GM18502 (cell line): Measurements from ENCODE around the gene CCPG1.

Source experiments
- ATAC-seq: cut with Tn5 transposase; IDR thresholded peaks from one replicate; pipeline ENCODE4 v1.9.1; 2021; ENCODE audit warnings: mild to moderate bottlenecking; ENCODE audit not compliant: unreplicated experiment, poor library complexity

Gene CCPG1

DNA sequence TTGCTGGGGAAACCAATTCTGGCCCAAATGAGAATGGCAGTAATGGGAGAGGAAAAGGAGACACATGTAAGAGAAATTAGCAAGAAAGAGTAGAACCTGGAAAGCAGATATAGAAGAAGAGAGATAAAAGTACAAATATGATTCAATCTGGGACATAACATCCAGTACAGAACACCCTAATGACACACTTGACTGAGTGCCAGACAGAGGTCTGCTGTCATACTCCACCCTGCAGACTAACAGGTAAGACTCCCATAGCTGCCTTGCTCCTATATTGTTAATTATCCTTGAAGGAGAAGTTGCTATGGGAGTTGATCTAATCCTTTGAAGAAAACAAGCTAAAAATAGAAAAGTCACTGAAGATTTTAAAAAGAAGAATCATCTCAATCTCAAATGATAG lies 21.1 kb downstream of the CCPG1 start:
- ATAC-seq, result no peak

DNA sequence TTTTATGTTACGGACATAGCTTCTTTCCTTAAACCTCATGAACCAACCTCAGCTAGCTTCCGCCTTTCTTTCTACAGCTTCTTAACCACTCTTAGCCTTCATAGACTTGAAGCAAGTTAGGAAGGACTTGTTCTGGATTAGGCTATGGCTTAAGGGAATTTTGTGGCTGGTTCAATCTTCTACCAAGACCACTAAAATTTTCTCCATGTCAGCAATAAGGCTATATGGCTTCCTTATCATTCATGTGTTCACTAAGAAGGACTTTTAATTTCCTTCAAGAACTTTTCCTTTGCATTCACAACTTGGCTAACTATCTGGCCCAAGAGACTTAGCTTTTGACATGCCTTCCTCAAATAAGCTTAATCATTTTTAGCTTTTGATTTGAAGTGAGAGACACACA lies 24.5 kb downstream of the CCPG1 start:
- no peak for ATAC-seq

- no peak for ATAC-seq
Observed at GRCh38 chr15:55381595-55381994, 26.6 kb downstream of the CCPG1 start.

- no peak for ATAC-seq
Observed at GRCh38 chr15:55379095-55379494, 29.1 kb downstream of the CCPG1 start.

GRCh38 chr15:55372701-55373440 lies 35.3 kb downstream of the CCPG1 start:
- ATAC-seq, result peak; percentile 49

DNA sequence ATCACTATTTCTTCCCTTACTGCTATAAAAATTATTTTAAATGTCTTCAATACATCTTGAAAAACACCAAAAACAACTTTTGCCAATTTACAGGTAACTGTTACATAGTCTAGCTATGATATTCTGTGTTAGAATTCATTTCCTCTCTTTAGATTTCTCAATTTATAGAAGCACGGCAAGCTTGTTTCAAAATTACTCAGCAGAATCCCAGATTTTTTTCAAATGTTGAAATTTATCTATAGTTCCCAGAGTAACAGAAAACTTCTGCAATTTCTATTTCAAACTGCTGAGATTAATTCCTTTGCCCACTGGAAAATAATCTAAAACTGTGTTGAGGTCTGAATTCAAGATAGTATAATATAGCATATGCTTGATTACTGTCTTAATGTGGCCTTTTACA lies 41.2 kb downstream of the CCPG1 start:
- no peak for ATAC-seq

DNA sequence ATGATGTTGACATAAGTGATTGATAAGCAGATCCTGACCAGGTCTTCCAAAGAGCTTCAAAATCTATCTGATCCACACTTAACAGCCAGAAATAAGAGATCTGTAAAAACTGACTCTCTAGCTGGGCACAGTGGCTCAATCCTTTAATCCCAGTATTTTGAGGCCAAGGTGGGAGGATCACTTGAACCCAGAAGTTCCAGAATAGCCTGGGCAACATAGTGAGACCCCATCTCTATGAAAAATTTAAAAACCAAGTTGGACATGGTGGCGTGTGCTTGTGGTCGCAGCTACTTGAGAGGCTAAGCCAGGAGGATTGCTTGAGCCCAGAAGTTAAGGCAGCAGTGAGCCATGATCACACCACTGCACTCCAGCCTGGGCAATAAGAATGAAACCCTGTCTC lies 45.5 kb downstream of the CCPG1 start:
- no peak for ATAC-seq

- ATAC-seq, result no peak
Observed at GRCh38 chr15:55361048-55361447, 47.1 kb downstream of the CCPG1 start.

DNA sequence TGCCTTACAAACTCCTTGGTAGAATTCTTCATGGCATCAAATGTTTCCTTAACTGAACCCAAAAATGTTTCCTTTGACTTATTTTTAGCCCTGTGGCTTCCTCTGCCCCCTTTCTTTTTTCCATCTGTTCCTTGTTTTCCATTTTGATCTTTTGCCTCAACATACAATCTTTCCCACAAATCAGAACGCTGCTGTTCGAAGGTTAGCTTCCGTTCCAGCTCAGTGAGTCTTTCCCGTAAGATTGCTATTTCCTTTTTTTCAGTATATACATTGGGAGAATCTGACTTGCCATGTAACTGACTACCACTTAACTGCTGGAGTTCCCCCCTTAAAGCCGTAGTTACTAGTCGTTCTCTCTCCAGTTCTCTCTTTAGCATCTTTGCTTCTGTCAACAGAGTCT lies 47.9 kb downstream of the CCPG1 start:
- no peak for ATAC-seq

DNA sequence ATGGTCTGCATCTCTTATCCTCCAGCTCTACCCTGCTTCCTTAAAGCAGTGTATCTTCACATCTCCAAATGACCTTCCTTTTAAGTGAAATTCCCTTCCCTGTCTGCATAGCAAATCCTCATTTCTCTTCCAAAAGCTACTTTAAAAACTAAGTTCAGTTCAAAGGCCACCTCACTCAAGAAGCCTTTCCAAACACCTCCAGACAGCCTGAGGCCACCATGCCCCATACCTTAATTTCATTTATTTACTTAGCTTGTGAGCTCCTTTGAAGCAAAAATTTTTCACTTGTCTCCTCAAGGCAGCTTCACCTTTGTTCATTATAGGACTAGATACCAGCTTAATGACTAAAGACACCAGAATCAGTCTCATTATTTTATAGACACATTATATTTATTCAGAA lies 49.7 kb downstream of the CCPG1 start:
- no peak for ATAC-seq

GRCh38 chr15:55357774-55358173 lies 50.4 kb downstream of the CCPG1 start:
- ATAC-seq, result no peak

GRCh38 chr15:55356985-55357585 lies 51.1 kb downstream of the CCPG1 start:
- ATAC-seq, result no peak

DNA sequence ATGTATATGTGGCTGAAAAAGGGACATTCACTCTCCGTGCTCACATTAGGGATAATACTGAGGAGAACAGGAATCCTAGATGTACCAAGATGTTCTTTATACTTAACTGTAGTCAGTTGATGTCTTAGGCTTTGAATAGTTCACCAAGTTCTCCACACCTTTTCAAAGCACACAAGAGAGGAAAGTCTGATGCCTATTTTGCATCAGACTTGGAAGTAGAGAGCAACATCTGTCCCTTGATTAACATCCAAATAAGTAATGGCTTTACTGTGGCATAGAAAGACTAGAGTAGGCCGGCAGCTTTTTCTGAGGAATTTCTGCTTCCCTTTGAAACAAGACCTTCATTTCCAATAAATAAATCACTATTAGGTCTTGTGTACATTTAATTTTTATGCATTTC lies 55.1 kb downstream of the CCPG1 start:
- ATAC-seq, result no peak

- ATAC-seq, result no peak
Observed at GRCh38 chr15:55349282-55349681, 58.9 kb downstream of the CCPG1 start.

DNA sequence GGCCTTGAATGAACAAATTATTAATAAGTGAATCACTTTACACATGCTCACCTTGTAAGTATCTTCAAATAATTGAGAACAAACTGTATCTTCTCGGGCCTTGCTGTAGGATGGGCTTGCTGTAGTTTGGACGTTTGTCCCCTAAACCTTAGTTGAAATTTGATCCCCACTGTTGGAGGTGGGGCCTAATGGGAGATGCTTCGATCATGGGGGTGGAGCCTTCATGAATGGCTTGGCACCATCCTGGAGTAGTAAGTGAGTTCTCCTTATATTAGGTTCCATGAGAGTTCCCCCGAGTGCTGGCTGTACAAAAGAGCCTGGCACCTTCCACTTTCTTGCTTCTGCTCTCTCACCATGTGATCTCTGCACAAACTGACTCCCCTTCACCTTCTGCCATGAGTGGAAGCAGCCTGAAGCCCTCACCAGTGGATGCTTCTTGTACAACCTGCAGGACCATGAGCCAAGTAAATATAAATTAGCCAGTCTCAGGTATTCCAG lies 59.8 kb downstream of the CCPG1 start:
- no peak for ATAC-seq

DNA sequence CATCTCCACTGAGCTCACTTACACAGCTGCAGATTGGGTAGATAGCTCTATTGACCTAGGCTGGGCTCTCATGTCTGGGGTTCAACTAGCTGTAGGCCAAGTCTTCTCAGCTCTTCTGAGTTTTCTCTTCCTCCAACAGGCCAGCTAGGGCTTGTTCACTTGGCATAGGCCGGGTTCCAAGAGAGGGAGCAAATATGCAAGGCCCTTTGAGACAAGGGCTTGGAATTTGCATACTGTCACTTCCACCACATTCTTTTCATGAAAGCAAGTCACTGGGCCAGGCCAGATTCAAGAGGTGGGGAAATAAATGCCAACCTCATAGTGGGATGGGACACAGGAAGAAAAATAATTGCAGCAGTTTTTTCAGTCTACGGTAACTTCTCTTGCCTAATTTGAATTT lies 64.0 kb downstream of the CCPG1 start:
- no peak for ATAC-seq

GRCh38 chr15:55343168-55343567 lies 65.0 kb downstream of the CCPG1 start:
- ATAC-seq, result no peak

- ATAC-seq, result no peak
Observed at GRCh38 chr15:55337160-55337559, 71.0 kb downstream of the CCPG1 start.

- no peak for ATAC-seq
Observed at GRCh38 chr15:55334997-55335396, 73.2 kb downstream of the CCPG1 start.

- no peak for ATAC-seq
Observed at GRCh38 chr15:55334371-55334770, 73.8 kb downstream of the CCPG1 start.

GRCh38 chr15:55327387-55327786 lies 80.8 kb downstream of the CCPG1 start:
- ATAC-seq, result no peak

- ATAC-seq, result no peak
Observed at GRCh38 chr15:55322467-55322866, 85.7 kb downstream of the CCPG1 start.
